HT1080 (cell line): ENCODE data around the gene DNAJB4. TPM values are rescaled to one million over a fixed set of nuclear protein-coding genes. Genes with fewer than 3 reads are reported as not detected.
"Not testable (repeated sequence)": the region's sequence is repeated elsewhere in the genome, so short reads cannot be mapped to it uniquely, and the experiment has no call there.

Experiments
- DNase-seq: peaks from one replicate; pipeline ENCODE4 v3.0.0-alpha.2; 2015; ENCODE audit warnings: low read depth
- total RNA-seq: library from RNA; depleted of rRNA; stranded (reverse); fragments of >200 nt; shearing (Covaris generic); gene quantifications from 2 replicates; pipeline ENCODE4 v1.2.3, GENCODE V29; 2014

DNAJB4 gene
- total RNA-seq, 1 experiment from 2014 or later: 11.2 TPM

- no peak for DNase-seq
Measured at GRCh38 chr1:77990629-77991204, 14.0 kb upstream of the DNAJB4 start.

- no peak for DNase-seq
Measured at GRCh38 chr1:77991638-77992037, 13.1 kb upstream of the DNAJB4 start.

- no peak for DNase-seq
Measured at GRCh38 chr1:77994117-77994705, 10.5 kb upstream of the DNAJB4 start.

GRCh38 chr1:77996734-77997133, 8.0 kb upstream of the DNAJB4 start:
- DNase-seq: no peak

GRCh38 chr1:78000536-78000935, 4.2 kb upstream of the DNAJB4 start:
- not testable (repeated sequence) for DNase-seq

- DNase-seq: no peak
Measured at GRCh38 chr1:78003070-78003746, 1.5 kb upstream of the DNAJB4 start.

GRCh38 chr1:78003882-78004718, 639 bp upstream of the DNAJB4 start:
- peak; percentile 89 for DNase-seq

- no peak for DNase-seq
Measured at GRCh38 chr1:78005448-78005722, 646 bp downstream of the DNAJB4 start.

- peak; percentile 53 for DNase-seq
Measured at GRCh38 chr1:78005755-78006154, 1.0 kb downstream of the DNAJB4 start.

- no peak for DNase-seq
Measured at GRCh38 chr1:78006521-78006920, 1.8 kb downstream of the DNAJB4 start.

GRCh38 chr1:78007677-78008341, 3.1 kb downstream of the DNAJB4 start:
- DNase-seq: no peak

- DNase-seq: no peak
Measured at GRCh38 chr1:78009276-78009675, 4.5 kb downstream of the DNAJB4 start.

GRCh38 chr1:78009836-78010235, 5.1 kb downstream of the DNAJB4 start:
- DNase-seq: no peak

- no peak for DNase-seq
Measured at GRCh38 chr1:78011050-78011449, 6.3 kb downstream of the DNAJB4 start.

GRCh38 chr1:78015148-78015547, 10.4 kb downstream of the DNAJB4 start:
- no peak for DNase-seq

- DNase-seq: no peak
Measured at GRCh38 chr1:78019024-78019423, 14.3 kb downstream of the DNAJB4 start.

GRCh38 chr1:78021134-78021533, 16.4 kb downstream of the DNAJB4 start:
- DNase-seq: not testable (repeated sequence)

- DNase-seq: no peak
Measured at GRCh38 chr1:78029793-78030192, 25.1 kb downstream of the DNAJB4 start.

- DNase-seq: no peak
Measured at GRCh38 chr1:78032996-78033796, 28.5 kb downstream of the DNAJB4 start.

GRCh38 chr1:78033797-78034172, 29.0 kb downstream of the DNAJB4 start:
- DNase-seq: no peak

GRCh38 chr1:78035121-78035520, 30.4 kb downstream of the DNAJB4 start:
- DNase-seq: no peak
